HCT116 (cell line): ENCODE measurements around the gene TEX11. TPM values are rescaled to one million over a fixed set of nuclear protein-coding genes. Genes with fewer than 3 reads are reported as not detected.
"Not testable (repeated sequence)": the region's sequence is repeated elsewhere in the genome, so short reads cannot be mapped to it uniquely, and the experiment has no call there.

Experiments
- ATAC-seq: fragments of 200-7000 bp; cut with Tn5 transposase; 2 replicates; pipeline ENCODE4 v1.9.1; 2020; ENCODE audit warnings: mild to moderate bottlenecking, moderate library complexity
- BruUV-seq: library from RNA; stranded (reverse); fragments of 400-500 nt; replicated peaks from 2 replicates; lab custom pipeline; 2021; lab: Mats Ljungman, UMichigan
- CTCF ChIA-PET: fragments of 300-600 bp; sonication (Branson Sonifier 250); formaldehyde crosslinking; loops from one replicate; lab custom pipeline; 2021; ENCODE audit warnings: antibody characterized with exemption; lab: Charles Lee
- POLR2A ChIA-PET: fragments of 300-600, 350-600 bp; sonication (Branson Sonifier 250); formaldehyde crosslinking; loops from one replicate; lab custom pipeline; 2021; ENCODE audit warnings: antibody characterized with exemption; lab: Charles Lee
- RAD21 ChIA-PET, 2 experiments: fragments of 300-600 bp; sonication (Branson Sonifier 250); formaldehyde crosslinking; loops; one replicate each; lab custom pipeline; 2023; ENCODE audit warnings: low total read pairs in 2 of 2; ENCODE audit not compliant: uncharacterized antibody in 2 of 2, unreplicated experiment in 2 of 2, low non-redundant PET in 1 of 2; lab: Charles Lee
- DNase-seq: peaks from one replicate; pipeline ENCODE4 v3.0.0-alpha.2; 2010; ENCODE audit warnings: low read depth, low spot score
- H2AFZ ChIP-seq: fragments of 200-600 bp; shearing (Covaris generic), sonication (generic); 2 replicates; pipeline ENCODE4 v1.6.1; 2017; ENCODE audit warnings: low read depth, mixed run types, mixed read lengths, antibody characterized with exemption, low read length; ENCODE audit not compliant: poor library complexity, severe bottlenecking
- H3K27ac ChIP-seq: 2 replicates; pipeline ENCODE4 v1.5.1; 2012; ENCODE audit warnings: low read depth, low read length
- H3K27me3 ChIP-seq: fragments of 200-600 bp; sonication (generic); 2 replicates; pipeline ENCODE4 v1.6.1; 2016; ENCODE audit warnings: mixed run types, low read length, mixed read lengths; ENCODE audit not compliant: insufficient read depth
- H3K36me3 ChIP-seq, 2 experiments: fragments of 200-500 bp in 1 of 2; fragments of 200-600 bp in 1 of 2; sonication (Bioruptor generic) in 1 of 2; sonication (generic) in 1 of 2; 2 replicates each; pipeline versions ENCODE4 v1.5.1 to v1.6.1; 2014 to 2016; ENCODE audit warnings: low read length in 2 of 2, inconsistent platforms in 1 of 2, mixed read lengths in 1 of 2, mixed run types in 1 of 2; ENCODE audit not compliant: insufficient read depth in 2 of 2, control insufficient read depth in 1 of 2
- H3K4me1 ChIP-seq, 2 experiments: fragments of 200-600 bp in 1 of 2; sonication (generic) in 1 of 2; 2 replicates each; pipeline versions ENCODE4 v1.5.1 to v1.6.1; 2012 to 2017; ENCODE audit warnings: low read length in 2 of 2, inconsistent platforms in 1 of 2, mild to moderate bottlenecking in 1 of 2, mixed read lengths in 1 of 2, mixed run types in 1 of 2, moderate library complexity in 1 of 2; ENCODE audit not compliant: insufficient read depth in 2 of 2, control insufficient read depth in 1 of 2
- H3K4me2 ChIP-seq: fragments of 200-600 bp; sonication (generic); 2 replicates; pipeline ENCODE4 v1.6.1; 2017; ENCODE audit warnings: mixed run types, low read length, mixed read lengths
- H3K4me3 ChIP-seq, 2 experiments: fragments of 200-600 bp in 1 of 2; sonication (generic) in 1 of 2; replicated peaks in 1 of 2; 2 replicates each; pipeline ENCODE4 v1.5.1; 2011 to 2016; ENCODE audit warnings: low read length in 2 of 2, control low read depth in 1 of 2, low read depth in 1 of 2, mild to moderate bottlenecking in 1 of 2, mixed read lengths in 1 of 2, mixed run types in 1 of 2
- H3K79me2 ChIP-seq: fragments of 200-600 bp; sonication (generic); 2 replicates; pipeline ENCODE4 v1.6.1; 2017; ENCODE audit warnings: mild to moderate bottlenecking, mixed run types, low read length, moderate library complexity, mixed read lengths; ENCODE audit not compliant: insufficient read depth
- H3K9ac ChIP-seq: fragments of 200-600 bp; sonication (generic); 2 replicates; pipeline ENCODE4 v1.6.1; 2016; ENCODE audit warnings: low read length, mixed read lengths
- H3K9me2 ChIP-seq: fragments of 200-600 bp; sonication (generic), shearing (Covaris generic); 2 replicates; pipeline ENCODE4 v1.6.1; 2017; ENCODE audit warnings: mixed run types, mild to moderate bottlenecking, moderate library complexity; ENCODE audit not compliant: insufficient read depth
- H3K9me3 ChIP-seq, 2 experiments: fragments of 200-500 bp in 1 of 2; fragments of 200-600 bp in 1 of 2; sonication (Bioruptor generic) in 1 of 2; sonication (generic) in 1 of 2; 2 replicates each; pipeline ENCODE4 v1.6.1; 2014 to 2017; ENCODE audit warnings: low read length in 2 of 2, mixed read lengths in 2 of 2, inconsistent platforms in 1 of 2, low read depth in 1 of 2, mild to moderate bottlenecking in 1 of 2, mixed run types in 1 of 2, moderate library complexity in 1 of 2; ENCODE audit not compliant: control insufficient read depth in 1 of 2, insufficient read depth in 1 of 2
- H4K20me1 ChIP-seq: fragments of 200-600 bp; sonication (generic), shearing (Covaris generic); 2 replicates; pipeline ENCODE4 v1.6.1; 2017; ENCODE audit warnings: mixed run types, mild to moderate bottlenecking, moderate library complexity; ENCODE audit not compliant: insufficient read depth
- MAX ChIP-seq: IDR thresholded peaks from 2 replicates; pipeline ENCODE4 v1.6.1; 2012
- SRF ChIP-seq: IDR thresholded peaks from 2 replicates; pipeline ENCODE4 v1.6.1; 2012; ENCODE audit warnings: low read depth
- YY1 ChIP-seq: IDR thresholded peaks from 2 replicates; pipeline ENCODE4 v1.6.1; 2011; ENCODE audit warnings: low read length, low read depth, moderate library complexity, mild to moderate bottlenecking; ENCODE audit not compliant: insufficient replicate concordance; ENCODE audit errors: extremely low read depth
- ZBTB33 ChIP-seq: IDR thresholded peaks from 2 replicates; pipeline ENCODE4 v1.6.1; 2011; ENCODE audit warnings: mild to moderate bottlenecking, low read length, moderate library complexity; ENCODE audit not compliant: insufficient replicate concordance; ENCODE audit errors: extremely low read depth
- intact Hi-C: fragments of 100-400 bp; cut with micrococcal nuclease; formaldehyde crosslinking; loops from 2 replicates; pipeline ENCODE4 v1.10.0; 2022
- total RNA-seq: library from RNA; stranded (reverse); gene quantifications from one replicate; pipeline ENCODE4 v1.2.1, GENCODE V29; 2021; ENCODE audit not compliant: unreplicated experiment

The TEX11 gene
- total RNA-seq, 1 experiment from 2014 or later, result 0.10 TPM

GRCh38 chrX:70852294-70852693 lies 56.2 kb downstream of the TEX11 start:
- TF ChIP-seq ZBTB33 (no peak), SRF (no peak), YY1 (no peak), MAX (no peak)
- Histone ChIP-seq H3K79me2 (no peaks in the 10 kb centered on the region), H3K27ac (no peak overlapping the region), H3K36me3 (no peaks in the 10 kb centered on the region), H3K9me2 (no peaks in the 10 kb centered on the region), H3K4me3 (no peak overlapping the region), H3K9ac (no peak overlapping the region), H2AFZ (no peak overlapping the region), H3K27me3 (no peaks in the 10 kb centered on the region), H3K4me2 (no peak overlapping the region), H4K20me1 (no peaks in the 10 kb centered on the region), H3K4me1 (no peaks in the 10 kb centered on the region), H3K9me3 (no peaks in the 10 kb centered on the region)
- ChIA-PET CTCF (no interaction called here), RAD21 (interaction anchor here in 1 of 2 experiments (0.6 kb wide), 1 partner anchor 418 kb away, joined by 3 read pairs; no protein-coding TSS in a partner anchor), POLR2A (no interaction called here)
- intact Hi-C loops, result no loop called here
- no peak for DNase-seq
- BruUV-seq, result no TSS peak
- no peak for ATAC-seq

- POLR2A ChIA-PET, H3K4me1 ChIP-seq, H4K20me1 ChIP-seq, H3K27ac ChIP-seq, intact Hi-C loops, ATAC-seq, RAD21 ChIA-PET, H3K27me3 ChIP-seq, H2AFZ ChIP-seq, H3K9ac ChIP-seq, H3K9me3 ChIP-seq, CTCF ChIA-PET, H3K36me3 ChIP-seq, H3K9me2 ChIP-seq, DNase-seq, H3K79me2 ChIP-seq, H3K4me2 ChIP-seq, BruUV-seq, H3K4me3 ChIP-seq: not testable (repeated sequence)
Observed at GRCh38 chrX:70844081-70844480, 64.4 kb downstream of the TEX11 start.

- H4K20me1 ChIP-seq, H3K4me1 ChIP-seq, RAD21 ChIA-PET, POLR2A ChIA-PET, ATAC-seq, H3K9me3 ChIP-seq, DNase-seq, H3K27me3 ChIP-seq, H3K9me2 ChIP-seq, H3K4me2 ChIP-seq, H3K36me3 ChIP-seq, CTCF ChIA-PET, H2AFZ ChIP-seq, H3K79me2 ChIP-seq, H3K4me3 ChIP-seq, H3K9ac ChIP-seq, intact Hi-C loops, BruUV-seq, H3K27ac ChIP-seq: not testable (repeated sequence)
Observed at GRCh38 chrX:70843620-70844019, 64.9 kb downstream of the TEX11 start.
